MV-4-11 (cell line): ENCODE measurements around the gene KCNK15.

Experiments used
- DNase-seq: peaks from one replicate; lab custom pipeline; 2025; lab: John Stamatoyannopoulos, UW

Gene KCNK15

DNA sequence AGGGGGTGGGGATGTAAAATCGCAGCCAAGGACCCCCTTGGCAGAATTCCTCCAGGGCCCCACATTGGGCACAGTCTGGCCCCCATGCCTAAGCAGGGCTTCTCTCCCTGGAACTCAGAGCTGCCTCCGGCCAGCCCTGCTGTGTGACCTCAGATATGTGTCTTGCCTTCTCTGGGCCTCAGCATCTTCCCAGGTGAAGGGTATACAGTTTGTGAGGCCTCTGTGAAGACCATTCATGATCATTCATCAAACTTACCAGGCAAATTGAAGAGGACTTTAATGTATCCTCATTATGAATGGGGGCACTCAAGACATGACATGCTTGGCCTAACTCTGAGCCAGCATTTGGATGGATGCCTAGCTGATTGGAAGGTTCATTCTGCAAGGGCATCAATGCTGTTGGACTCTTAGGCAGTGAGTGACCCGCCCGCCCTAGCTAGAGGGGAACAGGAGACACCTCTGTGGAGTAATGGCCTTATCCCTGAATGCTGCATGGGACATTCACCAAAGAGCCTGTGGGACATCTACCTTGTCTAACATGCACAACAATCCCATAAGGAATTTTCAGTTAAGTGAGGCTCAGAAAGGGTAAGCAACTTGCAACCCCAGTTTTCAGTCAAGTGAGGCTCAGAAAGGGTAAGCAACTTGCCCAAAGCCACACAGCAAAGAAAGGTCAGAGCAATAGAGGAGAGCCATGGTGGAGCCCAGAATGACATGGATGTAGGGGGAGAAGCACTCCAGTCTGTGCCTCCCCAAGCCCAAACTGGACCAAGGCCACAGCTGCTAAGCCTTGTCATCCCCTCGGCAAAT is 30.0 kb upstream of the KCNK15 start:
- no peak for DNase-seq

- DNase-seq = no peak
Observed at GRCh38 chr20:44716309-44717106, 29.2 kb upstream of the KCNK15 start.

GRCh38 chr20:44717986-44718385 is 27.7 kb upstream of the KCNK15 start:
- no peak for DNase-seq

DNA sequence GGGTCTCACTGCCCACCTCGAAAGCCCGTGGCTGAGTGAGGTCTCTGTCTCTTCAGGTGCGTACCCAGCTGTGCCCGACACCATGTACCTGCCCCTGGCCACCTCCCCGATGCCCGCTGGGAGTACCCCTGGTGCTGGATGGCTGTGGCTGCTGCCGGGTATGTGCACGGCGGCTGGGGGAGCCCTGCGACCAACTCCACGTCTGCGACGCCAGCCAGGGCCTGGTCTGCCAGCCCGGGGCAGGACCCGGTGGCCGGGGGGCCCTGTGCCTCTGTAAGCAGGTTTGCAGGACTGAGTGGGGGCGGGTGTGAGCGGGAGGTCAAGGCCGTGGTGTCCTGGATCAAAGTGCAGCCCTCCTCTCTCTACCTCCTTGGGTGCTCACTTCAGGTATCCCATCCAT is 25.8 kb upstream of the KCNK15 start:
- no peak for DNase-seq

DNA sequence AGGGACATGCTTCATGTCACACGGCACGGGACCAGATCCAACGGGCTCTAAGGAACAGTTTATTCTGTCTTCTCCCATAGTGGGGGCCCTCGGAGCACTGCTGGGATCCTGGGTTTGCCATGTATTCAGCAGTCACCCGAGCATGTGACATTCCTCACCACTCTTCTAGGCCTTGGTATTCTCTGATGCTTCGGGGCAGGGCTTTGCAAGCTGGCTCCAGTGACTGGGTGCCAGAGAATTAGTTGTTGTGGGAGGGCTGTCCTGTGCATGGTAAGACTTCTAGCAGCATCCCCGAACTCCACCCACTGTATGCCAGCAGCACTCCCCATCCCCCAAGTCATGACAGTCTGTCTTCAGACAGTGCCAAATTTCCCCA is 25.1 kb upstream of the KCNK15 start:
- DNase-seq = no peak

- DNase-seq = peak; percentile 6
Observed at GRCh38 chr20:44720997-44721784, 24.5 kb upstream of the KCNK15 start.

DNA sequence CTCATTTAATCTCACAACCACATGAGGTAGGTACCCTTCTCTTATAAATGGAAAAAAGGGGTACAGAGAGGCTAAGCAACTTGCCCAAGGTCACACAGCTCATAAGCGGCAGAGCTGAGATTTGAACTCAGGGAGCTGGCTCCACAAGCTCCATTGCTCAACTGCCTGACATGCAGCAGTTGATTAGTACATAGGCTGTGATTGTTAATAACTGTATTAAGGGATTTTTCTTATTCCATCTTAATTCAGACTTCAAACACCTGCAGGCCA is 23.9 kb upstream of the KCNK15 start:
- DNase-seq = no peak

DNA sequence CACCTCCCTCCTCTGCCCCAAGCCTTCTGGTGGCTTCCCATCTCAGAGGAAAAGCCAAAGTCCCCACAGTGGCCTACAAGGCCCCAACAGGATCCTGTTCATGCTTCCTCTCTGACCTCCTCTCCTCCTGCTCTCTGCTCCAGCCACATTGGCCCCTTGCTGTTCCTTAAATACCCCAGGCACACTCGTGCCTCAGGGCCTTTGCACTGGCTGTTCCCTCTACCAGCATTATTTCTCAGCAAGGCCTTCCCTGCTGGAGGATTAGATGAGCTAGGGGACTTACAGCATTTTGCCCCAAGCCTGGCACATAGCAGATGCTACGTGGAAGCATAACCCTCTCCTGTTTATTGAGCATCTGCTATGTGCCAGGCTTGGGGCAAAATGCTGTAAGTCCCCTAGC is 22.7 kb upstream of the KCNK15 start:
- DNase-seq = no peak

DNA sequence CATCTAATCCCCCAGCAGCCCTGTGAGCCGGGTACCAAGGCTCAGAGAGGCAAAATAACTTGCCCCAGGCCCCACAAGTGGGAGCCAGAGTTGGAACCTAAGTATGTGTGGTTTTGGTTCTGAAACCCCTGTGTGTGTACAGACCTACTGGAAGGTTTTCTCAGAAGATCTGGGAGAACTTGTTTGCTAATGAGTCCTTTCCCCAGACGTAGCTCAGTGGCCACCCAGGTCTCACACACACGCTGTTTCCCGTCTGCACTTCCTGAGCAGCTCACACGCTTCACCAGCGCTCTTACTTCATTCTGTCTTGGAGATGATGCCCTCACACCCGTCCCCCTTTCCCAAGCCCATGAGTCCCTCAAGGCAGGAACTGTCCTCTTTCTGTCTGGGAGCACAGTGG is 22.3 kb upstream of the KCNK15 start:
- peak; percentile 8 for DNase-seq

DNA sequence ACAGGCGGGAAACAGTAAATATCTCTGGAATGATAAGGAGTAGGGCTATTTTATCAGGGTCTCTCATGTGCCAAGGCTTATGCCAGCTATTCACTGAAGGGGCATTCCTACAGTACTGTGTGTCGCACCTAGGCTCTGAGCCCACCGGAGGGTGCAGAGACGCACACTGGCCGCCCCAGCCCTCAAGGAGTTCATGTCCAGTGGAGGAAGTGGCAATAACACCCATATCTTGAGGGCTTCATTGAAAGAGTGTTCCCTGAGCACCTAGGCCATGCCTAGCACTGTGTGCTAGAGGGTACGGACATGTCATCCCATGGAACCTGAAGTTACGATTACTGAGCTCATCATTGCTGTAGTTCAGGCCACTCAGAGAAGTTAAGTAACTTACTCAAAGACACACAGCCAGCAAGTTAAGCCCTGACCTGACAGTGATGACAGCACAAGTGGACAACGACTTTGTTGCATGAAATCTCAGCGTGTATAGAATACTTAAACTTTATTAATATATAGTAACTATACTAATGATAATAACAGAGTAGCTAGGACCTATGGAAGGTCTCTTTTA is 21.8 kb upstream of the KCNK15 start:
- no peak for DNase-seq

DNA sequence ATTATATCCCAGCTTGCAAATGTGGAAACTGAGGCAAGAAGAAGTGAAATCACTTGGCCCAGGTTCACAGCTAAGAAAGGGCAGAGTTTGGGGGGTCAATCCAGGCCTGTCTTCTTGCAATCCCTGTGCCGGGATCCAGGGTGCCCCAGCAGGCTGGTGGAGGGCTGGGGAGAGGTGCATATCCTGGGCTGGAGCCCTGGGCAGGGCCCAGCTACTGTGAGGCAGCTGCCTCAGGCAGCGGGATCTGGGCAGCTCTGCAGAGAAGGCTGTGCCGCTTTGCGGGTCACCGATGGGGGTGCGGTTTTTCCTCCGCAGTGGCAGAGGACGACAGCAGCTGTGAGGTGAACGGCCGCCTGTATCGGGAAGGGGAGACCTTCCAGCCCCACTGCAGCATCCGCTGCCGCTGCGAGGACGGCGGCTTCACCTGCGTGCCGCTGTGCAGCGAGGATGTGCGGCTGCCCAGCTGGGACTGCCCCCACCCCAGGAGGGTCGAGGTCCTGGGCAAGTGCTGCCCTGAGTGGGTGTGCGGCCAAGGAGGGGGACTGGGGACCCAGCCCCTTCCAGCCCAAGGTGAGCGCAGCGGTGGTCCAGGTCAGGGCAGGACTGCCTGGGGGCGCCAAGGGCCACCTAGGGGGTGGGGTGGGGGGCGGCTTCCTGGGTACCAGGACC is 21.1 kb upstream of the KCNK15 start:
- DNase-seq = no peak

DNA sequence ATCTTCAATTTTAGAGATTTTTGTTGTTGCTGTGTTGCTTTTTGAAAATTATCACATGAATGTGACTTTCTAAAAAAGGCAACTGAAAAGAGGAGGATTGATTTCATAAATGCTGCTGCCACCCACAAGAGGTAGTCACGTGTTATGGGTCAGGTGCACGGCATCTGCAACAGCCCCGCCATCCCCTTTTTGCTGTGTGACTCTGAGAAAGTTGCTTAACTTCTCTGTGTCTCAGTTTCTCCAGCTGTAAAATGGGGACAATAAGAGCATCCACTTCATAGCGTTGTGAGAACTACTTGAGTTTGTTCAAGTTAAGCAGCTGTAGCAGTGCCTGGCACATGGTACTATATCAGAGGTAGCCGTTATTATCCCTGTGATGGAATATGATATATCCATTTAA is 19.8 kb upstream of the KCNK15 start:
- no peak for DNase-seq

DNA sequence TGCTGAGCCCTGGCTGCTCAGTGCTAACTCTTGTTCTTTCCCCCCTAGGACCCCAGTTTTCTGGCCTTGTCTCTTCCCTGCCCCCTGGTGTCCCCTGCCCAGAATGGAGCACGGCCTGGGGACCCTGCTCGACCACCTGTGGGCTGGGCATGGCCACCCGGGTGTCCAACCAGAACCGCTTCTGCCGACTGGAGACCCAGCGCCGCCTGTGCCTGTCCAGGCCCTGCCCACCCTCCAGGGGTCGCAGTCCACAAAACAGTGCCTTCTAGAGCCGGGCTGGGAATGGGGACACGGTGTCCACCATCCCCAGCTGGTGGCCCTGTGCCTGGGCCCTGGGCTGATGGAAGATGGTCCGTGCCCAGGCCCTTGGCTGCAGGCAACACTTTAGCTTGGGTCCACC is 18.6 kb upstream of the KCNK15 start:
- no peak for DNase-seq

- DNase-seq = no peak
Observed at GRCh38 chr20:44727651-44728050, 18.0 kb upstream of the KCNK15 start.

DNA sequence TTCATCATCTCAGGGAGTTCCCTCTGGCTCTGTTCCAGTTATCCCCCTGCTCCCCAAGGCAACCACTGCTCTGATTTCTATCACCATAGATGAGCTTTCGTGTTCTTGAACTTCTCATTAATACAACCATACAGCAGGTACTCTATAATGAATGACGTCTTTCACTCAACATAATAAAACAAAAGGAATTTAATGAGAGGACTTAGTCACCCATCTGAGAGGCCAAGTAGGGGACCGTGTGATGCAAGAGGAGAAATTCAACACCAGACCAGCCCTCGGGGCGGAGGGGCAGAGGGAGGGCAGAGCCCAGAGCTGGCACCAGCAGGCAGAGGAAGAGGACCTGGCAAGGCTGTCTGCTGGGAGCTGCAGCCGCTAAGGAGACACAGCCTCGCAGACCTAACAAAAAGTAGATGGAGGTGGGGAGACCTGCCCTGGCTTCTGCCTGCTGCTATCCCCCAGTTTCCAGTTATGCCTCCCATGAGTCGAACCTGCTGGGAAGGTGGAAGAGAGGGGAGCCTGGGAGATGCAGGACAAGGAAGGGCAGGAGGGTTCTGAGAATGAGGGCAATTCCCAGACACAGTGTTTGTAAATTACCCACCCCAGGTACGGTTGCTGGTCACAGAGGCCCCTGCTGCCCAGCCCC is 16.7 kb upstream of the KCNK15 start:
- peak; percentile 61 for DNase-seq

- no peak for DNase-seq
Observed at GRCh38 chr20:44730441-44730840, 15.2 kb upstream of the KCNK15 start.

- DNase-seq = no peak
Observed at GRCh38 chr20:44731657-44732056, 14.0 kb upstream of the KCNK15 start.

- DNase-seq = no peak
Observed at GRCh38 chr20:44732327-44732726, 13.3 kb upstream of the KCNK15 start.

GRCh38 chr20:44733341-44734069 is 12.2 kb upstream of the KCNK15 start:
- peak; percentile 29 for DNase-seq

GRCh38 chr20:44734938-44735337 is 10.7 kb upstream of the KCNK15 start:
- DNase-seq = no peak

DNA sequence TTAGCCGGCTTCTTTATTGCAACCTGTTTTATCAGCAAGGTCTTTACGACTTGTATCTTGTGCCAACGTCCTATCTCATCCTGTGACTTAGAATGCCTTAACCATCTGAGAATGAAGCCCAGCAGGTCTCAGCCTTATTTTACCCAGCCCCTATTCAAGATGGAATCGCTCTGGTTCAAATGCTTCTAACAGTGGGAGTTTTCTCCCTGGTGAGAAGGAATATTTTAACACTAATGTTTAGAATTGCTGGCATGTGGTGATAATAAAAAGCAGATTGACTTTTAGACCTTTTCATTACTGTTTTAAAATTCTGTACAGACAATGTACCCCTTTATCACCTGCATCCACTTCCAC is 9.9 kb upstream of the KCNK15 start:
- no peak for DNase-seq
